WTC11 (cell line): ENCODE data around the gene PHC2. TPM values are rescaled to one million over a fixed set of nuclear protein-coding genes. Genes with fewer than 3 reads are reported as not detected.
"Not testable (repeated sequence)": the region's sequence is repeated elsewhere in the genome, so short reads cannot be mapped to it uniquely, and the experiment has no call there.

ENCODE experiments used
- ATAC-seq: fragments of 200-7000 bp; cut with Tn5 transposase; 2 replicates; pipeline ENCODE4 v1.10.0; 2021; ENCODE audit warnings: mild to moderate bottlenecking, moderate library complexity
- CTCF ChIA-PET: fragments of 300-600 bp; sonication (Branson Sonifier 250); formaldehyde crosslinking; loops from one replicate; lab custom pipeline; 2021; ENCODE audit warnings: antibody characterized with exemption; lab: Charles Lee
- POLR2A ChIA-PET: fragments of 350-600 bp; sonication (Branson Sonifier 250); formaldehyde crosslinking; loops from one replicate; lab custom pipeline; 2021; ENCODE audit warnings: antibody characterized with exemption; lab: Charles Lee
- DNase-seq: peaks from one replicate; pipeline ENCODE4 v3.0.0; 2021; ENCODE audit warnings: low spot score
- H3K27ac Mint-ChIP-seq: 2 replicates; pipeline ENCODE4 v1.8.0; 2021; ENCODE audit warnings: mixed read lengths
- H3K27me3 Mint-ChIP-seq: 2 replicates; pipeline ENCODE4 v1.8.0; 2021; ENCODE audit warnings: low read depth, mild to moderate bottlenecking, moderate library complexity, mixed read lengths
- H3K36me3 Mint-ChIP-seq: 2 replicates; pipeline ENCODE4 v1.8.0; 2021; ENCODE audit warnings: mixed read lengths
- H3K4me1 Mint-ChIP-seq: 2 replicates; pipeline ENCODE4 v1.8.0; 2022; ENCODE audit warnings: mixed read lengths
- H3K4me3 Mint-ChIP-seq: 2 replicates; pipeline ENCODE4 v1.8.0; 2021; ENCODE audit warnings: mild to moderate bottlenecking, moderate library complexity, mixed read lengths
- H3K9me3 Mint-ChIP-seq: 2 replicates; pipeline ENCODE4 v1.8.0; 2021; ENCODE audit warnings: mixed read lengths
- ATF2 ChIP-seq: sonication (generic); formaldehyde crosslinking; IDR thresholded peaks from 2 replicates; pipeline ENCODE4 v1.8.1; 2022; ENCODE audit warnings: low read depth, missing genetic modification reagents, borderline replicate concordance
- CTCF ChIP-seq: fragments of 200-600 bp; IDR thresholded peaks from 2 replicates; pipeline ENCODE4 v1.8.0; 2022; ENCODE audit warnings: antibody characterized with exemption
- FOXJ3 ChIP-seq: sonication (generic); formaldehyde crosslinking; IDR thresholded peaks from 2 replicates; pipeline ENCODE4 v1.9.0; 2021; ENCODE audit warnings: missing genetic modification reagents, mild to moderate bottlenecking, borderline replicate concordance
- HMGA2 ChIP-seq: fragments of 250-450 bp; sonication (Bioruptor Pico); IDR thresholded peaks from 2 replicates; pipeline ENCODE4 v1.4.0; 2021; ENCODE audit warnings: mild to moderate bottlenecking, moderate library complexity
- IRF2 ChIP-seq: sonication (generic); formaldehyde crosslinking; IDR thresholded peaks from 2 replicates; pipeline ENCODE4 v1.8.0; 2022; ENCODE audit warnings: low read depth, missing genetic modification reagents, borderline replicate concordance
- JUN ChIP-seq: sonication (generic); formaldehyde crosslinking; IDR thresholded peaks from 2 replicates; pipeline ENCODE4 v1.8.0; 2023; ENCODE audit warnings: mild to moderate bottlenecking, missing genetic modification reagents
- MAX ChIP-seq: sonication (generic); formaldehyde crosslinking; IDR thresholded peaks from 2 replicates; pipeline ENCODE4 v1.8.0; 2022; ENCODE audit warnings: mild to moderate bottlenecking, missing genetic modification reagents
- MYBL2 ChIP-seq: sonication (generic); formaldehyde crosslinking; IDR thresholded peaks from 2 replicates; pipeline ENCODE4 v1.8.1; 2023; ENCODE audit warnings: mild to moderate bottlenecking, moderate library complexity, missing genetic modification reagents
- NR3C1 ChIP-seq: sonication (generic); formaldehyde crosslinking; conservative IDR thresholded peaks from 2 replicates; pipeline ENCODE4 v1.8.1; 2023; ENCODE audit warnings: low read depth, mild to moderate bottlenecking, missing genetic modification reagents
- OVOL2 ChIP-seq: fragments of 250-450 bp; sonication (Bioruptor Pico); IDR thresholded peaks from 2 replicates; pipeline ENCODE4 v1.9.0; 2021; ENCODE audit warnings: mild to moderate bottlenecking, borderline replicate concordance
- RORB ChIP-seq: fragments of 250-450 bp; sonication (Bioruptor Pico); IDR thresholded peaks from 2 replicates; pipeline ENCODE4 v1.9.0; 2021; ENCODE audit warnings: mild to moderate bottlenecking
- SP1 ChIP-seq: sonication (generic); formaldehyde crosslinking; conservative IDR thresholded peaks from 2 replicates; pipeline ENCODE4 v1.8.1; 2022; ENCODE audit warnings: missing genetic modification reagents
- TEAD4 ChIP-seq: sonication (generic); formaldehyde crosslinking; IDR thresholded peaks from 2 replicates; pipeline ENCODE4 v1.8.0; 2022; ENCODE audit warnings: mild to moderate bottlenecking, missing genetic modification reagents
- ZNF121 ChIP-seq: sonication (generic); formaldehyde crosslinking; IDR thresholded peaks from 2 replicates; pipeline ENCODE4 v1.8.0; 2023; ENCODE audit warnings: missing genetic modification reagents
- ZNF232 ChIP-seq: sonication (generic); formaldehyde crosslinking; IDR thresholded peaks from 2 replicates; pipeline ENCODE4 v1.8.0; 2022; ENCODE audit warnings: mild to moderate bottlenecking, missing genetic modification reagents
- ZNF396 ChIP-seq: fragments of 250-450 bp; sonication (Bioruptor Pico); IDR thresholded peaks from 2 replicates; pipeline ENCODE4 v1.8.0; 2021; ENCODE audit warnings: mild to moderate bottlenecking, moderate library complexity, borderline replicate concordance
- ZSCAN18 ChIP-seq: fragments of 250-450 bp; sonication (Bioruptor Pico); IDR thresholded peaks from 2 replicates; pipeline ENCODE4 v2.1.2; 2022; ENCODE audit warnings: mild to moderate bottlenecking, moderate library complexity
- total RNA-seq: library from RNA; stranded (reverse); gene quantifications from 3 replicates; pipeline ENCODE4 v1.2.3, GENCODE V29; 2021
- TF ChIP-seq, protein P1 (sequence below): fragments of 250-450 bp; sonication (Bioruptor Pico); IDR thresholded peaks from 2 replicates; pipeline ENCODE4 v1.9.0; 2021; ENCODE audit warnings: moderate library complexity, mild to moderate bottlenecking, inconsistent platforms, borderline replicate concordance
- TF ChIP-seq, protein P2 (sequence below): fragments of 250-450 bp; sonication (Bioruptor Pico); IDR thresholded peaks from 2 replicates; pipeline ENCODE4 v1.9.0; 2021; ENCODE audit warnings: mild to moderate bottlenecking
- TF ChIP-seq, protein P3 (sequence below): sonication (generic); formaldehyde crosslinking; IDR thresholded peaks from 2 replicates; pipeline ENCODE4 v1.8.0; 2022; ENCODE audit warnings: mild to moderate bottlenecking, missing genetic modification reagents

Gene PHC2
- total RNA-seq, 1 experiment from 2014 or later = 7.0 TPM

DNA sequence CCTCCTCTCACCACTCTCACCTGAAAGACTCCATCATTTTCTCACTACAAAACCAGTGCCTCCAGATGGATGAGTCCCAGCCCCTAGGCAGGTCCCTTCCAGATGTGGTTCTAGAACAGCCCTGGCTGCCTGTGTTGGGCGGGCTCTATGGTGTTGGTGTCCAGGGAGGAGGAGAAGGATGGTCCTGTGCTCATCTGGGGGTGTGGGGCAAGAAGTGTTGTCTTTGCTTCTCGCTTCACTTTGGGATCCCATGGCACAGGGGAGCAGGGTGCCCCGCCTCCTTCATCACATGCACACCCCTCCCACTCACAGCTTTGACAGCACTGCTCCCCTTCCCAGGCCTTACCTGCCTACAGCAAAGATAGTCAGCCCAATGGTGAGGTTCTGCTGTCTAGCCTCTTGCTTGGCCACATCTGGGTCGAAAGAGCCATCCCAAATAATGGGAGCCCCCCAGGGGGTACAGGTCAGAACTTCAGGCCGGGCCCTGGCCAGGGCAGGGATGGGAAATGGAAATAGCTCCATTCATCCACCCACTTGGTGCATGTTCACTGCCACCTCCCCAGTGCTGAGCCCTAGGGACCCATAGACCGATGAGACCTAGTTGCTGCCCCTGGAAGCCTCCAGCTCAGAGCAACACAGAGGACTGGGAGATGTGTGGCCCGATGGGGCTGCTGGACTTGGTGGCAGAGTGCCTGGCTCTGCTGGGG lies 119.0 kb downstream of the PHC2 start (continued):
- TF ChIP-seq ATF2 (no peak), JUN (CRISPR knock-in tag) (no peak)

GRCh38 chr1:33310702-33311101 lies 120.2 kb downstream of the PHC2 start:
- TF ChIP-seq IRF2 (CRISPR knock-in tag) = no peak
- TF ChIP-seq, protein P1, sequence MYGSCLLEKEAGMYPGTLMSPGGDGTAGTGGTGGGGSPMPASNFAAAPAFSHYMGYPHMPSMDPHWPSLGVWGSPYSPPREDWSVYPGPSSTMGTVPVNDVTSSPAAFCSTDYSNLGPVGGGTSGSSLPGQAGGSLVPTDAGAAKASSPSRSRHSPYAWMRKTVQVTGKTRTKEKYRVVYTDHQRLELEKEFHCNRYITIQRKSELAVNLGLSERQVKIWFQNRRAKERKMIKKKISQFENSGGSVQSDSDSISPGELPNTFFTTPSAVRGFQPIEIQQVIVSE (CRISPR knock-in tag) = no peak
- no peak for TF ChIP-seq ZSCAN18 (CRISPR knock-in tag)
- TF ChIP-seq, protein P2, sequence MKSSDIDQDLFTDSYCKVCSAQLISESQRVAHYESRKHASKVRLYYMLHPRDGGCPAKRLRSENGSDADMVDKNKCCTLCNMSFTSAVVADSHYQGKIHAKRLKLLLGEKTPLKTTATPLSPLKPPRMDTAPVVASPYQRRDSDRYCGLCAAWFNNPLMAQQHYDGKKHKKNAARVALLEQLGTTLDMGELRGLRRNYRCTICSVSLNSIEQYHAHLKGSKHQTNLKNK = no peak
- Mint-ChIP-seq H3K4me3 (no peak overlapping the region), H3K4me1 (peaks cover 3% of the 10 kb centered on the region; the same call in 1 of the 2 replicates), H3K9me3 (no peaks in the 10 kb centered on the region), H3K36me3 (peaks cover 3% of the 10 kb centered on the region; the same call in 1 of the 2 replicates), H3K27ac (no peak overlapping the region), H3K27me3 (peaks cover 52% of the 10 kb centered on the region)
- ATAC-seq = no peak
- POLR2A ChIA-PET = no interaction called here
- CTCF ChIA-PET = interaction anchor here (0.6 to 1.2 kb wide), 2 partner anchors 15 to 57 kb away, joined by 3 read pairs; no protein-coding TSS in a partner anchor
- DNase-seq = no peak

- H3K4me3 Mint-ChIP-seq, H3K4me1 Mint-ChIP-seq, CTCF ChIA-PET, H3K9me3 Mint-ChIP-seq, H3K27ac Mint-ChIP-seq, POLR2A ChIA-PET, ATAC-seq, DNase-seq, H3K36me3 Mint-ChIP-seq: not testable (repeated sequence)
- peaks cover 58% of the 10 kb centered on the region for H3K27me3 Mint-ChIP-seq
These were observed 121.5 kb downstream of the PHC2 start for GRCh38 chr1:33309351-33309750.

- DNase-seq = no peak
- ATAC-seq = no peak
- no peak overlapping the region for H3K4me3 Mint-ChIP-seq
- ChIA-PET POLR2A (no interaction called here), CTCF (interaction anchor here (2.4 to 4.4 kb wide), 2 partner anchors 12 to 180 kb away, joined by 7 to 28 read pairs; no protein-coding TSS in a partner anchor)
- peaks cover 57% of the 10 kb centered on the region for H3K27me3 Mint-ChIP-seq
- peaks cover 2% of the 10 kb centered on the region; the same call in 1 of the 2 replicates for H3K9me3 Mint-ChIP-seq
- H3K36me3 Mint-ChIP-seq = peaks cover 3% of the 10 kb centered on the region; the same call in 1 of the 2 replicates
- no peak overlapping the region for H3K27ac Mint-ChIP-seq
- peaks cover 3% of the 10 kb centered on the region; the same call in 1 of the 2 replicates for H3K4me1 Mint-ChIP-seq
- TF ChIP-seq HMGA2 (CRISPR knock-in tag) (no peak), ZSCAN18 (CRISPR knock-in tag) (no peak), ZNF121 (CRISPR knock-in tag) (no peak), ZNF396 (no peak), CTCF (no peak), FOXJ3 (CRISPR knock-in tag) (no peak), SP1 (no peak), ZNF232 (no peak), RORB (no peak), TEAD4 (CRISPR knock-in tag) (no peak), MYBL2 (CRISPR knock-in tag) (no peak), MAX (no peak), OVOL2 (CRISPR knock-in tag) (no peak), IRF2 (CRISPR knock-in tag) (no peak), NR3C1 (CRISPR knock-in tag) (no peak)
- TF ChIP-seq, protein P3, sequence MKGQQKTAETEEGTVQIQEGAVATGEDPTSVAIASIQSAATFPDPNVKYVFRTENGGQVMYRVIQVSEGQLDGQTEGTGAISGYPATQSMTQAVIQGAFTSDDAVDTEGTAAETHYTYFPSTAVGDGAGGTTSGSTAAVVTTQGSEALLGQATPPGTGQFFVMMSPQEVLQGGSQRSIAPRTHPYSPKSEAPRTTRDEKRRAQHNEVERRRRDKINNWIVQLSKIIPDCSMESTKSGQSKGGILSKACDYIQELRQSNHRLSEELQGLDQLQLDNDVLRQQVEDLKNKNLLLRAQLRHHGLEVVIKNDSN (CRISPR knock-in tag) = no peak
These were observed 123.4 kb downstream of the PHC2 start for GRCh38 chr1:33307494-33307864.
